Measurements from ENCODE around the gene ST7. TPM values are rescaled to one million over a fixed set of nuclear protein-coding genes. Genes with fewer than 3 reads are reported as not detected.

ST7 gene
- total RNA-seq, 1 donor, result 19.9 TPM

GRCh38 chr7:117122536-117122935, 169.2 kb downstream of the ST7 start:
- Histone ChIP-seq H3K27ac (ENCODE audit: low read depth, low read length) (no peak overlapping the region), H3K79me2 (ENCODE audit: insufficient read depth, low read length) (no peaks in the 10 kb centered on the region), H2AFZ (ENCODE audit: low read length) (no peak overlapping the region), H3K4me2 (ENCODE audit: insufficient read depth, low read length) (no peak overlapping the region), H3K4me1 (ENCODE audit: insufficient read depth, low read length) (peaks cover 47% of the 10 kb centered on the region), H3K9me3 (ENCODE audit: low read depth, low read length) (no peaks in the 10 kb centered on the region), H3K36me3 (ENCODE audit: insufficient read depth, low read length) (no peaks in the 10 kb centered on the region), H3K27me3 (ENCODE audit: insufficient read depth, low read length) (no peaks in the 10 kb centered on the region), H3K4me3 (ENCODE audit: insufficient read depth, low read length) (no peak overlapping the region), H4K20me1 (ENCODE audit: insufficient read depth, low read length) (no peaks in the 10 kb centered on the region)
- no peak for DNase-seq (ENCODE audit: insufficient read length, low spot score, missing footprints)
- TF ChIP-seq, protein P1, sequence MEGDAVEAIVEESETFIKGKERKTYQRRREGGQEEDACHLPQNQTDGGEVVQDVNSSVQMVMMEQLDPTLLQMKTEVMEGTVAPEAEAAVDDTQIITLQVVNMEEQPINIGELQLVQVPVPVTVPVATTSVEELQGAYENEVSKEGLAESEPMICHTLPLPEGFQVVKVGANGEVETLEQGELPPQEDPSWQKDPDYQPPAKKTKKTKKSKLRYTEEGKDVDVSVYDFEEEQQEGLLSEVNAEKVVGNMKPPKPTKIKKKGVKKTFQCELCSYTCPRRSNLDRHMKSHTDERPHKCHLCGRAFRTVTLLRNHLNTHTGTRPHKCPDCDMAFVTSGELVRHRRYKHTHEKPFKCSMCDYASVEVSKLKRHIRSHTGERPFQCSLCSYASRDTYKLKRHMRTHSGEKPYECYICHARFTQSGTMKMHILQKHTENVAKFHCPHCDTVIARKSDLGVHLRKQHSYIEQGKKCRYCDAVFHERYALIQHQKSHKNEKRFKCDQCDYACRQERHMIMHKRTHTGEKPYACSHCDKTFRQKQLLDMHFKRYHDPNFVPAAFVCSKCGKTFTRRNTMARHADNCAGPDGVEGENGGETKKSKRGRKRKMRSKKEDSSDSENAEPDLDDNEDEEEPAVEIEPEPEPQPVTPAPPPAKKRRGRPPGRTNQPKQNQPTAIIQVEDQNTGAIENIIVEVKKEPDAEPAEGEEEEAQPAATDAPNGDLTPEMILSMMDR (IDR thresholded peaks at IDR 0.05; ENCODE audit: extremely low read depth, low read depth, low read length), result no peak

- H3K36me3 ChIP-seq (ENCODE audit: insufficient read depth, low read length), result no peaks in the 10 kb centered on the region
- no peaks in the 10 kb centered on the region for H3K9me3 ChIP-seq (ENCODE audit: low read depth, low read length)
- no peak overlapping the region for H2AFZ ChIP-seq (ENCODE audit: low read length)
- no peak overlapping the region for H3K4me2 ChIP-seq (ENCODE audit: insufficient read depth, low read length)
- no peaks in the 10 kb centered on the region for H3K79me2 ChIP-seq (ENCODE audit: insufficient read depth, low read length)
- no peaks in the 10 kb centered on the region for H4K20me1 ChIP-seq (ENCODE audit: insufficient read depth, low read length)
- H3K27ac ChIP-seq (ENCODE audit: low read depth, low read length), result peak overlapping the region; percentile 64
- H3K27me3 ChIP-seq (ENCODE audit: insufficient read depth, low read length), result no peaks in the 10 kb centered on the region
- no peak overlapping the region for H3K4me3 ChIP-seq (ENCODE audit: insufficient read depth, low read length)
- no peak for DNase-seq (ENCODE audit: insufficient read length, low spot score, missing footprints)
- TF ChIP-seq, protein P1 (IDR thresholded peaks at IDR 0.05; ENCODE audit: extremely low read depth, low read depth, low read length), result no peak
- peaks cover 49% of the 10 kb centered on the region for H3K4me1 ChIP-seq (ENCODE audit: insufficient read depth, low read length)
These were observed 170.1 kb downstream of the ST7 start for GRCh38 chr7:117123311-117123926.

- Histone ChIP-seq H3K4me1 (ENCODE audit: insufficient read depth, low read length) (peaks cover 61% of the 10 kb centered on the region), H3K4me3 (ENCODE audit: insufficient read depth, low read length) (no peak overlapping the region)
These were observed 171.4 kb downstream of the ST7 start for GRCh38 chr7:117124591-117125220.

GRCh38 chr7:117126676-117127075, 173.4 kb downstream of the ST7 start:
- H4K20me1 ChIP-seq (ENCODE audit: insufficient read depth, low read length), result no peaks in the 10 kb centered on the region
- H3K9me3 ChIP-seq (ENCODE audit: low read depth, low read length), result no peaks in the 10 kb centered on the region
- H3K4me3 ChIP-seq (ENCODE audit: insufficient read depth, low read length), result no peak overlapping the region
- H3K27me3 ChIP-seq (ENCODE audit: insufficient read depth, low read length), result no peaks in the 10 kb centered on the region
- TF ChIP-seq, protein P1 (IDR thresholded peaks at IDR 0.05; ENCODE audit: extremely low read depth, low read depth, low read length), result no peak
- peak overlapping the region; percentile 78 for H3K27ac ChIP-seq (ENCODE audit: low read depth, low read length)
- DNase-seq (ENCODE audit: insufficient read length, low spot score, missing footprints), result no peak
- no peak overlapping the region for H2AFZ ChIP-seq (ENCODE audit: low read length)
- no peaks in the 10 kb centered on the region for H3K36me3 ChIP-seq (ENCODE audit: insufficient read depth, low read length)
- H3K4me1 ChIP-seq (ENCODE audit: insufficient read depth, low read length), result peaks cover 67% of the 10 kb centered on the region
- H3K79me2 ChIP-seq (ENCODE audit: insufficient read depth, low read length), result no peaks in the 10 kb centered on the region
- H3K4me2 ChIP-seq (ENCODE audit: insufficient read depth, low read length), result no peak overlapping the region

More at GRCh38 chr7:117124591-117125220, 171.4 kb downstream of the ST7 start:
- Histone ChIP-seq H3K9me3 (ENCODE audit: low read depth, low read length) (no peaks in the 10 kb centered on the region), H2AFZ (ENCODE audit: low read length) (no peak overlapping the region), H3K27me3 (ENCODE audit: insufficient read depth, low read length) (no peaks in the 10 kb centered on the region), H3K79me2 (ENCODE audit: insufficient read depth, low read length) (no peaks in the 10 kb centered on the region), H3K27ac (ENCODE audit: low read depth, low read length) (peak overlapping the region; percentile 78), H3K4me2 (ENCODE audit: insufficient read depth, low read length) (peak overlapping the region; percentile 59), H4K20me1 (ENCODE audit: insufficient read depth, low read length) (no peaks in the 10 kb centered on the region), H3K36me3 (ENCODE audit: insufficient read depth, low read length) (no peaks in the 10 kb centered on the region)
- no peak for DNase-seq (ENCODE audit: insufficient read length, low spot score, missing footprints)
- TF ChIP-seq, protein P1 (IDR thresholded peaks at IDR 0.05; ENCODE audit: extremely low read depth, low read depth, low read length), result no peak

Data from osteoblast (primary cell).